GM21526 (cell line): Measurements from ENCODE around the gene GAPDH.
"Not testable (repeated sequence)": the region's sequence is repeated elsewhere in the genome, so short reads cannot be mapped to it uniquely, and the experiment has no call there.

Experiments
- ATAC-seq: cut with Tn5 transposase; IDR thresholded peaks from one replicate; pipeline ENCODE4 v1.9.1; 2021; ENCODE audit warnings: moderate library complexity; ENCODE audit not compliant: unreplicated experiment, low FRiP score

The GAPDH gene

DNA sequence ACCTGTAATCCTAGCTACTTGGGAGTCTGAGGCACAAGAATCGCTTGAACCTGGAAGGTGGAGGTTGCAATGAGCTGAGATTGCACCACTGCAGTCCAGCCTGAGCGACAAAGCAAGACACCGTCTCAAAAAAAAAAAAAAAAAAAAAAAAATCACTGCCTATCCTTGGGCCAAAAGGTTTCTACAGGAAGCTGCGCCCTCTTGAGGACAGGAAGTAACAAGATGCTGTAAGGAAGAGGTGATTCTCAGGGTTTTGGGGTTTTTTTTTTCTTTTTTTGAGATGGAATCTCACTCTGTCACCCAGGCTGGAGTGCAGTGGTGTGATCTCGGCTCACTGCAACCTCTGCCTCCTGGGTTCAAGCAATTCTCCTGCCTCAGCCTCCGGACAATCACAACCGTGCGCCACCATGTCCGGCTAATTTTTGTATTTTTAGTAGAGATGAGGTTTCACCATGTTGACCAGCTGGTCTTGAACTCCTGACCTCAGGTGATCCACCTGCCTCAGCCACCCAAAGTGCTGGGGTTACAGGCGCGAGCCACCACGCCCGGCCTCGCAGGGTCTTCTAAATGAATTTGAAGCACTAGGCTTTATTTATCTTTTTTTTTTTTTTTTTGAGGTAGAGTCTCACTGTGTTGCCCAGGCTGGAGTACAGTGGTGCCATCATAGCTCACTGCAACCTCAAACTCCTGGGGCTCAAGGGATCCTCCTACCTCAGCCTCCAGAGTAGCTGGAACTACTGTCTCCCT, 23.9 kb downstream of the GAPDH start:
- ATAC-seq: not testable (repeated sequence)

- ATAC-seq: no peak
These were observed 25.2 kb downstream of the GAPDH start for GRCh38 chr12:6559500-6559899.

GRCh38 chr12:6560501-6561205, 26.3 kb downstream of the GAPDH start:
- ATAC-seq: no peak

- ATAC-seq: no peak
These were observed 28.6 kb downstream of the GAPDH start for GRCh38 chr12:6562881-6563280.

- no peak for ATAC-seq
These were observed 29.2 kb downstream of the GAPDH start for GRCh38 chr12:6563448-6564050.

GRCh38 chr12:6567112-6567670, 32.9 kb downstream of the GAPDH start:
- no peak for ATAC-seq

DNA sequence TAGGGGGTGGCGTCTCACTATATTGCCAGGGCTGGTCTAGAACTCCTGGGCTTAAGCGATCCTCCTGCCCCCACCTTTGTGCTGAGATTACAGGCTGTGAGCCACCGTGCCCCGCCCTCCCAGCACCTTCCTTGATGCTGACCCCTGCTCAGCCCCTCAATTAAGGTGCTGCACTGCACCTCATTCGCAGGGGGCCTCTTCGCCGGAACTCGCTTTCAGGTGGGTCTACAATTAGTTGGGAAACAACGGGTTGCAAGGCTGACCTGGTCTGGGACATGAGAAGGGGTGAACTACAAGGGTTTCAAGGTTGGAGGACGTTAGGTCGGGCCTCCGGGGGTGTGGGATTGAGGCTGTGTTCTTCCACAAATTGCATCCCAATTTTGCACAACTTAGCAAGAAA, 35.0 kb downstream of the GAPDH start:
- ATAC-seq: no peak

GRCh38 chr12:6569786-6570185, 35.5 kb downstream of the GAPDH start:
- no peak for ATAC-seq

- ATAC-seq: no peak
These were observed 36.1 kb downstream of the GAPDH start for GRCh38 chr12:6570264-6570887.

- ATAC-seq: no peak
These were observed 38.7 kb downstream of the GAPDH start for GRCh38 chr12:6573001-6573400.

DNA sequence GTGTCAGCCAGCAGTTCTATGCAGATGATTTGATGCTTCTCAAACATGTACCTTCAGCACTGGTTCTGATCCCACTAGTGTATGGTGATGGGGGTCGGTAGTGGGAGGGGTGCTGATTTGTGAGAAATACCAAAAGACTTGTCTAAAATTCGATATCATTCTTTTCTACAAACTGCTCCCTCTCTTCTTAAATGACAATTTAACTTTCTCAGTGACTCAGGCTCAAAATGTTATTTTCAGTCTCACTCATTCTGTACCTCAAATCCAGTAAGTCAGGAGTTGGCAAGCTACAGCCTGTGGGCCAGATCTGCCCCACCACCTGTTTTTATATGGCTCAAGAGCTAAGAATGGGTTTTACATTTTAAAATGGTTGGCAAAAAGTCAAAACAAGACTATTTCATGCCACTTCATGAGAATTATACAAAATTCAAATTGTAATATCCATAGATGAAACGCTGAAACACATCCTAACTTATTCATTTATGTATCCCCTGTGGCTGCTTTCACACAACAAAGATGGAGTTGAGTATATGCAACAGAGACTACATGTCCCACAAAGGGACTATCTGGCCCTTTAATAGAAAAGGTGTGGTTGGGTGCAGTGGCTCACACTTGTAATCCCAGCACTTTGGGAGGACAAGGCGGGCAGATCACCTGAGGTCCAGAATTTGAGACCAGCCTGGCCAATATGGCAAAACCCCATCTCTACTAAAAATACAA, 40.4 kb downstream of the GAPDH start:
- no peak for ATAC-seq

- no peak for ATAC-seq
These were observed 41.3 kb downstream of the GAPDH start for GRCh38 chr12:6575648-6576047.

GRCh38 chr12:6582196-6582595, 47.9 kb downstream of the GAPDH start:
- no peak for ATAC-seq

DNA sequence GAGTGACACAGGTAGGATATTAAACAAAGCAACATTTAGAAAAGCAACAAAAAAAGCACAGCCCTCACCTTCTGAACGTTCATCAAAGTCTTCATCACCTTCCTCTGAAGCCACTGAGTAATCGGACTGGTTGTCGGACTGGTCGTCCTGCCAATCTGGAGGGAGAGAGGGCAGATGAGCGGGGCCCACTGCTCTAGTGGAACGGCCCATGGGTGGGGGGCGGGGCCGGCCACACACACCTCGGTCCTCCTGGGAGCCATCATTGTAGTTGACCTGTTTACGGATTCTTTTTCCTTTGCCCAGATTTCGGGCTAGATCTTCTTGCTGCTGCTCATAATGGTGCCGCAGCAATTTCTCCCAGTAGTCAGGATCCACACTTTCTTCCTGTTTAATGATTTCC, 48.6 kb downstream of the GAPDH start:
- ATAC-seq: no peak

DNA sequence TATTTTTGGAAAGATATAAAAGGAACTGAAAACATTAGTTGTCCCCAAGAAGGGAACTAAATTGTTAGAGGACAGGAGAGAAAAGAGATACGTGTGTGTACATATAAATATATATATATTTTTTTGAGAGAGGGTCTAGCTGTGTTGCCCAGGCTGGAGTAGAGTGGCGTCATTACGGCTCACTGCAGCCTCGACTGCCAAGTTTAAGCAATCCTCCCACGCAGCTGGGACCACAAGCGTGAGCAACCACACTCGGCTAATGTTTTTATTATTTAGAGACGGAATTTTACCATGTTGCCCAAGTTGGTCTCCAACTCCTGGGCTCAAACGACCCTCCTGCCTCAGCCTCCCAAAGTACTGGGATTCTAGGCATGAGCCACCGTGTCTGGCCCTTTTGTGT, 50.0 kb downstream of the GAPDH start:
- ATAC-seq: no peak

GRCh38 chr12:6586569-6586968, 52.3 kb downstream of the GAPDH start:
- not testable (repeated sequence) for ATAC-seq
